ENCODE measurements around the gene A3GALT2. TPM values are rescaled to one million over a fixed set of nuclear protein-coding genes. Genes with fewer than 3 reads are reported as not detected.

A3GALT2 gene
- total and polyA plus RNA-seq, 9 of the 15 experiments (the other 6 are each of a cell fraction or from before 2014, with no cell fraction given): not detected

DNA sequence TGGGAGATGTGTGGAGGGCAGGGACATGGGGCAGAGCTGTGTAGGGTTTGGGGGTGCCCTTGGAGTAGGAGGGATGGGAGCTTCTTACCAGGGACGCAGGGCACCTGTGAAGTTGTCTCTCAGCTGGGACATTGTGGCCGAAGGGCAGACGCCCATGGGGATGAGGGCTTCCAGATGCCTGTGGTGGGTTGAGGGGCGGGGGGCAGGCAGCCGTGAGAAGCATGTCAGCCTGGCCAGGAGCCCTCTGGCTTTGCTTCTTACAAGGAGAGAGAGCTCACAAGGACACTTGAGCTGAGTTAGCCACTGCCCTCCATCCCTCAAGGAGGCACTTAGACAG is 8.5 kb downstream of the A3GALT2 start:
- no peak for FAIRE-seq
- POLR2A ChIA-PET: interaction anchor here (1.1 to 1.3 kb wide), 2 partner anchors 9 to 17 kb away, joined by 4 to 5 read pairs; partner anchors contain the start of gene A3GALT2
- no TSS peak for BruUV-seq (replicated peaks)

More for the DNA sequence above, 8.5 kb downstream of the A3GALT2 start:
- Histone ChIP-seq H3K4me1 (replicated peaks in 1 of 2; ENCODE audit: control insufficient read depth in 2 of 2, insufficient read depth in 2 of 2, low read length in 2 of 2) (no peaks in the 10 kb centered on the region), H3K9me3 (replicated peaks; ENCODE audit: control insufficient read depth, insufficient read depth, low read depth, low read length) (no peaks in the 10 kb centered on the region), H3K9ac (ENCODE audit: insufficient read depth in 1 of 2, low read depth in 2 of 2, low read length in 2 of 2) (no peak overlapping the region), H3K79me2 (ENCODE audit: control insufficient read depth, insufficient read depth, low read length) (no peaks in the 10 kb centered on the region), H2AFZ (ENCODE audit: low read depth, low read length) (no peak overlapping the region), H4K20me1 (replicated peaks; ENCODE audit: control insufficient read depth, insufficient read depth, low read length) (peaks cover 5% of the 10 kb centered on the region), H3K36me3 (ENCODE audit: control insufficient read depth, insufficient read depth, low read length) (no peaks in the 10 kb centered on the region), H3K9me1 (ENCODE audit: control insufficient read depth, insufficient read depth, low read length) (no peaks in the 10 kb centered on the region), H3K4me3 (no peak overlapping the region), H3K27me3 (ENCODE audit: control insufficient read depth in 2 of 2, insufficient read depth in 2 of 2, low read length in 2 of 2) (peaks cover 39 to 65% of the 10 kb centered on the region in 2 experiments), H3K4me2 (ENCODE audit: insufficient read depth, low read length) (no peak overlapping the region), H3K27ac (ENCODE audit: extremely low read depth, low read depth, low read length) (no peak overlapping the region)
- ATAC-seq (no peak), DNase-seq (ENCODE audit: extremely low read depth in 1 of 4, low spot score in 3 of 4) (no peak)
- CTCF ChIA-PET (ENCODE audit: low intra/inter-chr PET ratio): interaction anchor here (1.6 kb wide), 1 partner anchor 17 kb away, joined by 5 read pairs; no protein-coding TSS in a partner anchor
- WGBS (ENCODE audit: insufficient coverage, low coverage, missing lambda C conversion rate): 0% methylated on average over 3 of the region's 5 CpGs
- intact Hi-C loops (cut with micrococcal nuclease): no loop called here
- in situ Hi-C loops (cut with MboI): no loop called here
- TF ChIP-seq, protein P1, sequence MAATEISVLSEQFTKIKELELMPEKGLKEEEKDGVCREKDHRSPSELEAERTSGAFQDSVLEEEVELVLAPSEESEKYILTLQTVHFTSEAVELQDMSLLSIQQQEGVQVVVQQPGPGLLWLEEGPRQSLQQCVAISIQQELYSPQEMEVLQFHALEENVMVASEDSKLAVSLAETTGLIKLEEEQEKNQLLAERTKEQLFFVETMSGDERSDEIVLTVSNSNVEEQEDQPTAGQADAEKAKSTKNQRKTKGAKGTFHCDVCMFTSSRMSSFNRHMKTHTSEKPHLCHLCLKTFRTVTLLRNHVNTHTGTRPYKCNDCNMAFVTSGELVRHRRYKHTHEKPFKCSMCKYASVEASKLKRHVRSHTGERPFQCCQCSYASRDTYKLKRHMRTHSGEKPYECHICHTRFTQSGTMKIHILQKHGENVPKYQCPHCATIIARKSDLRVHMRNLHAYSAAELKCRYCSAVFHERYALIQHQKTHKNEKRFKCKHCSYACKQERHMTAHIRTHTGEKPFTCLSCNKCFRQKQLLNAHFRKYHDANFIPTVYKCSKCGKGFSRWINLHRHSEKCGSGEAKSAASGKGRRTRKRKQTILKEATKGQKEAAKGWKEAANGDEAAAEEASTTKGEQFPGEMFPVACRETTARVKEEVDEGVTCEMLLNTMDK (IDR thresholded peaks at IDR 0.05; ENCODE audit: borderline replicate concordance, insufficient read depth, low read depth, low read length, poor library complexity, severe bottlenecking): no peak
- TF ChIP-seq RBBP5 (IDR thresholded peaks at IDR 0.05; ENCODE audit: borderline replicate concordance, insufficient read depth, low read length, poor library complexity, severe bottlenecking) (no peak), SOX6 (IDR thresholded peaks at IDR 0.05) (no peak), NR0B1 (IDR thresholded peaks at IDR 0.05; ENCODE audit: partially characterized antibody) (no peak), ETS2 (tag; IDR thresholded peaks at IDR 0.05; ENCODE audit: borderline replicate concordance, poor library complexity, severe bottlenecking) (no peak)
